Activated naive CD4-positive, alpha-beta T cell (primary cell): ENCODE measurements around the gene STK38.
"Not testable (repeated sequence)": the region's sequence is repeated elsewhere in the genome, so short reads cannot be mapped to it uniquely, and the experiment has no call there.

Source experiments
- DNase-seq, 4 experiments: peaks; one replicate each; lab custom pipeline; 2025; lab: John Stamatoyannopoulos, UW

The STK38 gene

GRCh38 chr6:36487698-36488097 is 59.6 kb downstream of the STK38 start:
- no peak for DNase-seq

- DNase-seq = no peak
Observed at GRCh38 chr6:36484736-36485135, 62.5 kb downstream of the STK38 start.

- DNase-seq = not testable (repeated sequence)
Observed at GRCh38 chr6:36483326-36483725, 64.0 kb downstream of the STK38 start.

GRCh38 chr6:36479256-36479655 is 68.0 kb downstream of the STK38 start:
- DNase-seq = no peak

- no peak for DNase-seq
Observed at GRCh38 chr6:36478051-36478526, 69.2 kb downstream of the STK38 start.

- no peak for DNase-seq
Observed at GRCh38 chr6:36469946-36470345, 77.3 kb downstream of the STK38 start.

DNA sequence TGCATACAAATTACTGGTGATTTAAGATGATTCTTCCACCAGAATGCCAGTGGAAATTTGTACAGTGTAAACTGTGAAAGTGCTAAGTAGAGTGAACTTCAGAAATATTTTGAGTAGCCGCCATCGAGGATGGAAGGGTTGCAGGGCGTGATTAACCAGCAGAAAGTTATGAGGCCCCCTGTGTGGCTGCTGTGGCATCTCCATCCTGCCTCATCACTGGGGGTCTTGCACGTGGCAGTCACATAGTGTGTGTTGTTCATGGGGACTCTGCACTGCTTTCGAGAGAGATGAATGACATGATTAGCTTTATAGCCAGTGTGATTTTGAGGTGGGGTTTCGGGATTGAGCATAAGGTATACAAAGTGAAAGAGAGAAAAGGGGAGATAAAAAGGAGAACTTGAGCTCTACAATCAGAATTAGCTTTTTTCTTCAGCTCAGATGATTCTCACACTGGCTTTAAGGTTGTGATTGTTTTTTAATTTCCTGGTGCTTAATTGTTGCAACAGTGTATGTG is 78.1 kb downstream of the STK38 start:
- no peak for DNase-seq

GRCh38 chr6:36467625-36468024 is 79.7 kb downstream of the STK38 start:
- no peak for DNase-seq

- DNase-seq = no peak
Observed at GRCh38 chr6:36464233-36464632, 83.0 kb downstream of the STK38 start.

GRCh38 chr6:36463676-36464075 is 83.6 kb downstream of the STK38 start:
- DNase-seq = no peak

- no peak for DNase-seq
Observed at GRCh38 chr6:36461646-36462045, 85.6 kb downstream of the STK38 start.

DNA sequence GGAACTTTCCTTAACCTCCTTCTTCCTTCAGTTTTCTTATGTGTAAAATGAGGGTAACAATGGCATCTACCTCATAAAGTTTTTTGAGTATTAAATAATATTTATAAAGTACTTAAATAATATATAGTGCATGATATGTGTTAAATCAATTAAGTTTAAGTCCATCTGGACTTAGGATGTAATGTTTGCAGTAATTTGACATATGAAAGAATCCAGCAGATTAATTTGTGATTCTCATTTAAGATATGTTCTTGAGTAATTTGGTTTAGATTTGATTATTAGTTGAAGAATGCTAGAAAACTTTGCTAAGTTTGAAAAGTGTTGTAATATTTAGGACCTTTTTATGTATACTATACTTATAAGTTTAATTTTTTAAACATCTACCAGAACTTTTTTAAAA is 86.4 kb downstream of the STK38 start:
- no peak for DNase-seq

- DNase-seq = no peak
Observed at GRCh38 chr6:36459501-36459900, 87.8 kb downstream of the STK38 start.

- DNase-seq = no peak
Observed at GRCh38 chr6:36455486-36456027, 91.7 kb downstream of the STK38 start.

GRCh38 chr6:36452897-36453296 is 94.4 kb downstream of the STK38 start:
- not testable (repeated sequence) for DNase-seq

GRCh38 chr6:36449173-36449572 is 98.1 kb downstream of the STK38 start:
- not testable (repeated sequence) for DNase-seq

DNA sequence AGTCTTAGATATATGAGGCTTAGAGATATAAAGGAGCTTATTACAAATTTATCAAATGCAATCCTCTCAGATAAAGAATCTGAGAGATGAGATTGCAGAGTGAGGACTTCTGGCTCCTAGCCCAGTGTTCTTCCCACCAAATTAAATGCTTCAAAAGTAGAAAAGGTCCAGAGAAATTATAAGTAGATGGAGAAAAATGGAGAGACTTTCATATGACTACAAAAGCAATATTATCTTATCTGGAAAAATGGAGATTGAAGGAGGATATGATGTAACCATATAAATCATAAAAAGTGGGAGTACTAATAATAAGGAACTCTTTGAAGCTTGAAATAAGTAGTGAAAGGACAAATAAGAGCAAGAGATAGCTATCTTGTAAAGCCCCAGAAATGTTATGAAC is 101.7 kb downstream of the STK38 start:
- no peak for DNase-seq

DNA sequence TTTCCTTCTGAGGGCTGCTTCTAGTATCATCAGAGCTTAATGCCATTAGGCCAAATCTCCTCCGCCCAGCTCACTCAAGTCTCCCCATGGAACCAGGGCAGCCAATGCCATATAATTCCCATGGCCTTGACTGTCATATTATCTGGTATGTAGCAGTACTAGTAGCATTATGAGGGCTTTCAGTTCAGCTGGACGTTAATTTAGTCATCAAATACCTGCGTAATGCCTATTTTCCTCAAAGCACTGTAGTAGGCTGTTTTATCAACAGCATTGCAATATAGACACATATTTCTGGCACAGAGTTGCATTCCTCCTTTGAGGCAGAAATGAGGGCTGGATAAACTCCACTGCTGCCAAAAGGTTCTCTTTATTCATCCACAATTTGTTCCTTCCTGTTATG is 102.8 kb downstream of the STK38 start:
- DNase-seq = no peak
